Fibroblast of skin of scalp (primary cell): ENCODE data around the gene PRKG1.
"Not testable (repeated sequence)": the region's sequence is repeated elsewhere in the genome, so short reads cannot be mapped to it uniquely, and the experiment has no call there.

ENCODE experiments used
- DNase-seq: peaks from one replicate; pipeline ENCODE4 v3.0.0-alpha.2; 2013

PRKG1 gene

GRCh38 chr10:51524041-51524440 is 449.8 kb downstream of the PRKG1 start:
- DNase-seq = peak; percentile 12

- DNase-seq = no peak
Measured at GRCh38 chr10:51527522-51528219, 453.4 kb downstream of the PRKG1 start.

GRCh38 chr10:51528527-51528926 is 454.2 kb downstream of the PRKG1 start:
- no peak for DNase-seq

- DNase-seq = no peak
Measured at GRCh38 chr10:51530541-51530940, 456.3 kb downstream of the PRKG1 start.

GRCh38 chr10:51532044-51532443 is 457.8 kb downstream of the PRKG1 start:
- no peak for DNase-seq

GRCh38 chr10:51542853-51543252 is 468.6 kb downstream of the PRKG1 start:
- DNase-seq = no peak

- DNase-seq = no peak
Measured at GRCh38 chr10:51544933-51545332, 470.6 kb downstream of the PRKG1 start.

- DNase-seq = no peak
Measured at GRCh38 chr10:51547941-51548340, 473.7 kb downstream of the PRKG1 start.

GRCh38 chr10:51552879-51553278 is 478.6 kb downstream of the PRKG1 start:
- no peak for DNase-seq

- DNase-seq = no peak
Measured at GRCh38 chr10:51564896-51565510, 490.7 kb downstream of the PRKG1 start.

GRCh38 chr10:51567271-51567670 is 493.0 kb downstream of the PRKG1 start:
- peak; percentile 31 for DNase-seq

- no peak for DNase-seq
Measured at GRCh38 chr10:51569467-51569866, 495.2 kb downstream of the PRKG1 start.

GRCh38 chr10:51574248-51575048 is 500.2 kb downstream of the PRKG1 start:
- peak; percentile 53 for DNase-seq

GRCh38 chr10:51581196-51581595 is 506.9 kb downstream of the PRKG1 start:
- DNase-seq = not testable (repeated sequence)

GRCh38 chr10:51583976-51584375 is 509.7 kb downstream of the PRKG1 start:
- DNase-seq = no peak

GRCh38 chr10:51585742-51586141 is 511.5 kb downstream of the PRKG1 start:
- DNase-seq = no peak

GRCh38 chr10:51588984-51589383 is 514.7 kb downstream of the PRKG1 start:
- DNase-seq = no peak

- no peak for DNase-seq
Measured at GRCh38 chr10:51590818-51591217, 516.5 kb downstream of the PRKG1 start.

GRCh38 chr10:51596695-51597094 is 522.4 kb downstream of the PRKG1 start:
- DNase-seq = no peak

- DNase-seq = no peak
Measured at GRCh38 chr10:51599647-51600046, 525.4 kb downstream of the PRKG1 start.

- DNase-seq = peak; percentile 23
Measured at GRCh38 chr10:51602326-51602725, 528.0 kb downstream of the PRKG1 start.

- no peak for DNase-seq
Measured at GRCh38 chr10:51604579-51604978, 530.3 kb downstream of the PRKG1 start.

GRCh38 chr10:51606825-51607462 is 532.7 kb downstream of the PRKG1 start:
- DNase-seq = no peak
